Right lobe of liver (tissue), 4 donors: ENCODE data around the gene CLCA1.

Source experiments
- CTCF ChIP-seq, 4 donors: fragments of 200-600 bp in 3 of 4; fragments of 450-650 bp in 1 of 4; IDR thresholded peaks; one replicate each; pipeline versions ENCODE4 v1.5.1 to v1.8.0; 2016 to 2022; ENCODE audit warnings: antibody characterized with exemption in 4 of 4, mild to moderate bottlenecking in 2 of 4
- POLR2A ChIP-seq: fragments of 450-650 bp; IDR thresholded peaks from one replicate; pipeline ENCODE4 v1.6.1; 2017; ENCODE audit warnings: antibody characterized with exemption, mild to moderate bottlenecking
- donor health status: DM: no; HTN: no; CAD: no.
- donor health status: DM: no; HTN: no; CAD: no.
- donor health status: DM: no; HTN: yes; CAD: no.

- TF ChIP-seq CTCF (IDR thresholded peaks at IDR 0.05) (no peak), POLR2A (no peak)
Measured at GRCh38 chr1:86504137-86504479, 35.4 kb downstream of the CLCA1 start.
